Superior temporal gyrus (tissue), 1 donor: ENCODE measurements around the gene C1orf198.

Experiments used
- DNase-seq: peaks from one replicate; pipeline ENCODE4 v3.0.0-alpha.2; 2016; ENCODE audit errors: extremely low spot score

Gene C1orf198

GRCh38 chr1:230867903-230868735, at the start of gene C1orf198:
TSS of gene C1orf198 (minus strand) at chr1:230868521. CDS start at chr1:230868512, 9 bp downstream.
- peak; percentile 57 for DNase-seq

GRCh38 chr1:230917284-230918135, 49.2 kb upstream of the C1orf198 start:
- DNase-seq, result peak; percentile 91

- no peak for DNase-seq
These were observed 48.4 kb upstream of the C1orf198 start for GRCh38 chr1:230916587-230917283.

- DNase-seq, result no peak
These were observed 46.8 kb upstream of the C1orf198 start for GRCh38 chr1:230915078-230915477.

- DNase-seq, result no peak
These were observed 45.2 kb upstream of the C1orf198 start for GRCh38 chr1:230913496-230913895.

- no peak for DNase-seq
These were observed 42.4 kb upstream of the C1orf198 start for GRCh38 chr1:230910755-230911117.

- DNase-seq, result peak; percentile 81
These were observed 41.8 kb upstream of the C1orf198 start for GRCh38 chr1:230909974-230910754.

- DNase-seq, result peak; percentile 23
These were observed 39.3 kb upstream of the C1orf198 start for GRCh38 chr1:230907472-230908205.

- DNase-seq, result peak; percentile 62
These were observed 37.9 kb upstream of the C1orf198 start for GRCh38 chr1:230906226-230906625.

GRCh38 chr1:230905733-230906132, 37.4 kb upstream of the C1orf198 start:
- DNase-seq, result peak; percentile 53

GRCh38 chr1:230902349-230902923, 34.1 kb upstream of the C1orf198 start:
- DNase-seq, result no peak

GRCh38 chr1:230901671-230902070, 33.4 kb upstream of the C1orf198 start:
- DNase-seq, result no peak

GRCh38 chr1:230900984-230901383, 32.7 kb upstream of the C1orf198 start:
- no peak for DNase-seq

GRCh38 chr1:230899841-230900251, 31.5 kb upstream of the C1orf198 start:
- no peak for DNase-seq

GRCh38 chr1:230898748-230899147, 30.4 kb upstream of the C1orf198 start:
- DNase-seq, result no peak

GRCh38 chr1:230898144-230898543, 29.8 kb upstream of the C1orf198 start:
- DNase-seq, result no peak

GRCh38 chr1:230896779-230897178, 28.5 kb upstream of the C1orf198 start:
- peak; percentile 40 for DNase-seq

- DNase-seq, result no peak
These were observed 27.1 kb upstream of the C1orf198 start for GRCh38 chr1:230895452-230895851.

GRCh38 chr1:230894664-230895063, 26.3 kb upstream of the C1orf198 start:
- DNase-seq, result no peak

- no peak for DNase-seq
These were observed 25.7 kb upstream of the C1orf198 start for GRCh38 chr1:230894032-230894431.
